ENCODE data around the gene IL2RG.

Gene IL2RG

GRCh38 chrX:71068044-71068918, 43.1 kb downstream of the IL2RG start, which contains the start of gene SNX12:
Gene SNX12, minus strand, starts transcription at chrX:71068334. Its CDS starts 28 bp downstream, at chrX:71068306.
- peak; percentile 91 to 97 (median 92) for DNase-seq

- DNase-seq = peak in 1 of 3 experiments; percentile 64
Observed at GRCh38 chrX:71067712-71068043, 43.7 kb downstream of the IL2RG start.

DNA sequence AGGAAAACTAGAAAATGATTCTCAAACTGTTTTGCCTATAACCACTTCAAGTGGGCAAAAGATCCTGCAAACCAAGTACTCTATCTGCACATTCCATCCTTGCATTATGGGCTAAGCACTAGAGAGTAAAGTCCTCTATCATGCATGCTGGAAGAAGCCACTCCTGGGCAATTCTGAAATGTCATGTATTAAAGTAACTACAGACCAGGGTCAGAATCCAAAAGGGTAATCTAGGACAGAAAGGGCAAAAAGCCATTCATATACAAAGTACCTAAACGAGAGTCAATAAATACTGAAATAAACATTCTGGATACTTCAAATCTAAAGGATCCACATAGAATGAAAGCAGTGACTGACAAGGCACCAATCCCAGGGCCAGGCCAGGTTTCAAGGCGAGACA, 44.3 kb downstream of the IL2RG start:
- DNase-seq = no peak

DNA sequence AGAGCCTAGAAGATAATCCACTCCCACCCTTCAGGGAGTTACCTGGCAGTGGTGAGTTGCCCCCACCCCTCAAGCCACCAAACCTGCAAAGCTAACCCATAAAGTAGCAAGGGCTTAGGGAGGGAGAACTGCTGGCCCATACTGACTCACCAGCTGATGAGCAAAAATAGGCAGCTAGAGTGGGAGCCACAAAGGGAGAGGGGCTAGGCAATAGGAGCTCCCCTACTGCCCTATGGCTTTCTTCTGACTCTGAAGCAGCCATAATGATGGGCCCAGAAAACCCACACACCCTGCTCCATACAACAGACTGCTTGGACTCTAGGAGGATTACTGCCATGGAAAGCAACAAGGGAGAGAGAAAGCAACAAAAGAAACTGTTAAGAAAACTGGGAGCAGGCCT, 51.2 kb downstream of the IL2RG start:
- no peak for DNase-seq

DNA sequence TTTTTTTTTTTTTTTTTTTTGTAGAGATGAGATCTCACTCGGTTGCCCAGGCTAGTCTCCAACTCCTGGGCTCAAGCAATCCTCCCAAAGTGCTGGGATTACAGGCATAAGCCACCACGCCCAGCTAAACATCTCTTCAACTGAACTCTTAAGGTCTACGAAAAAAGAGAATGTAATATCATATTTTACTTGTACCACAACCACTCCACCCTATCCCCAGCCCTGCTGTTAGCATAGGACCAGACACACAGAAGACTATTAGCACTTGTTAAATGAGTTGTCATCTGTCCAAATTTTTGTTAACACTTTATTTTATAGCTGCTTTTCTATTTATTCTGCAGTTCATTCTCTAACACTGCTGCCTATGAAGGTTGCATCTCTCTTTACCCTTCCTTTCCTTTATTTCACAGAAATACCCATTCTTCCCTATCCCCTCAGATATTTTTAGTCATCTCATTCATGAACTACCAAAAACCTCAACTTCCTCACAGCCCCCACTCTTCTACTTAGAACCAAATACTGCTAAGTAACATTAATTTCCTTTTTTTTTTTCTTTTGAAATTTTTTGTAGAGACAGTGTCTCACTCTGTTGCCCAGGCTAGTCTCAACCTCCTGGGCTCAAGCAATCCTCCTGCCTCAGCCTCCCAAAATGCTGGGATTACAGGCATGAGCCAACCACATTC, 53.4 kb downstream of the IL2RG start:
- DNase-seq = no peak
